8988T (cell line): ENCODE measurements around the gene TBC1D2B.

Source experiments
- DNase-seq: peaks from one replicate; pipeline ENCODE4 v3.0.0; 2011

TBC1D2B gene

DNA sequence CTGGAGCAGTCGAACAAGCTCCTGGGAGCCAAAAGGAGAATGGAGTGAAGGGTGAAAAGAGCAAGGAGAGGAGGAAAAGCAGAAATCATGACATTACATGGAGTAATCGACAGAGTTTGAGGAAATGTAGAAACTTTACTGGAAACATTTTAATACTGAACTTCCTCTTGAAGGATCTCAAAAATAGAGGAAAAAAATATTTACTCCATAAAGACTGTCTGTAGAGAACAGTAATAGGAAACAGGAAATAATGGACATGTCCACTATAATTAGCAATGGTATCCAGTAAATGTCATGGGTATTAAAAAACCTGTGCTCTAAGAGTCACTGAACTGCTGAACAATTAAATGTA lies 53.0 kb downstream of the TBC1D2B start:
- no peak for DNase-seq

DNA sequence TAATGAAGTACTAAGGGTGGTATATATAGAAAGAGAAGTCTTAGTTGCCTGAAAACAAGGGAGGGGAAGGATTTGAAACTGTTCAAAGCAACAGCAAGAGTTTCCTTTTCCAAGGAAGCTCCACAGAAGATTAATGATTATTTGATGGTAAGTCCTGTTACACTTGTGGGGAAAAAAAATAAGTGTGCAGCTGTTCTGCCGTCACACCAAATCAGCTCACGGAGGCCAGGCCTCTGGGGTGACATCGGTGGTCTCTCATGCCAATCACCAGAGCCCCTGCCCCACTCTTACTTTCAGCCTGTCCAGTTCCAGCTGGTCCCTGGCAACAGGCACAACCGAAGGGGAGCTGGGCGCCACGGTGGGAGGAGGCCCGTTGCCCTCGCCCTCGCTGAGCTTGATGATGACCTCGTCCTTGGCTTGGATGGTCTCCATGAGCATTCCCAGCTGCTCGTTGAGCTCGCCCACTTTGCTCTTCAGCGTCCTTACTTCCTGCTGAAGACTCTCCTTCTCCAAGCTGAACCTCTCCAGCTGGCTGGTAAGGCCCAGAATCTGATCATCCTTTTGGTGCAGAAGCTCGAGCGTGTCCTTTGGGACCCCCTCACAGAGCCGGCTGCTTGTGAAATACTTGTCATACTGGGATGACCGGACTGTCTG lies 53.5 kb downstream of the TBC1D2B start:
- DNase-seq = no peak

DNA sequence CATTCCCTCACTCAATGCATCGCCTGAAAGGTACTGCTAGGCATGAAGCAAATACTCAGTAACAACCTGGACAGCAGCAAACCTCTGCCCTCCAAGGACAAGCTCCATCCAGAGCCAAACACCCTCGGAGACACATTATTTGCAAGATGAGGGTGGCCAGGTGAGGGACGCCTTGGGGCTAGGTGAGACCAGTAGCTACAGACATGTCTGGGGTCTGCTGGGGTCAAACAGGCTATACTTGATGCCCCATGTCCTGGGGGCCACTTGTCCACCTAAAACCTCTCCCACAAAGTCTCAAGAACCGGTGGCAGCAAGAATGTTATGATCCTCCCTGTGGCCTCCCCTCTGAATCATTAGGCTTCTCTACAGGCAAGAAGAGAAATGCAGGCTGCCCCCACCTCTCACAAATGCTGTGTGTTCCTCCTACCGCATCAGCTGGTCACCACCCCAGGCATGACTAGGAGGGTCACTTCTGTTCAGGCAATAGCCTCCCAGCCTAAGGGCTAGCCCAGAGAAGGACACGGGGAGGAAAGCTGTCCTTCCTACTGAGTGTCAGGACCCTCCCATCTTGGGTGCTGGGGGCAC lies 54.3 kb downstream of the TBC1D2B start:
- DNase-seq = no peak

DNA sequence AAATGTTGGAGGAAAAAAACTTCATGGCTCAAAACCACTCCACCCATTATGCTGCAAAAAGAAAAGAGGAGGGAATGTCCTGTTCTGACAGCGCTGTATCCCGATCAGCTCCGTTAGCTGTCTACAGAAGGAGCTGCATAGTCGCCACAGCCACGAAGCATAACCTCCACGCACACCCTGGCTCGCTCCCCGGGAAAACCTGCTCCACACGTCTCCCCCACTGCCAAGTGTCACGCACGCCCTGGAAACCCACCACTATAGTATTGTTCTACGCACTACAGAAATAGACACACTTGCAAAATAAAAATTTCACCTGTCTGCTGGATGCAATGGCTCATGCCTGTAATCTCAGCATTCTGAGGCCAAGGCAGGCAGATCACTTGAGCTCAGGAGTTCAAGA lies 55.8 kb downstream of the TBC1D2B start:
- no peak for DNase-seq

DNA sequence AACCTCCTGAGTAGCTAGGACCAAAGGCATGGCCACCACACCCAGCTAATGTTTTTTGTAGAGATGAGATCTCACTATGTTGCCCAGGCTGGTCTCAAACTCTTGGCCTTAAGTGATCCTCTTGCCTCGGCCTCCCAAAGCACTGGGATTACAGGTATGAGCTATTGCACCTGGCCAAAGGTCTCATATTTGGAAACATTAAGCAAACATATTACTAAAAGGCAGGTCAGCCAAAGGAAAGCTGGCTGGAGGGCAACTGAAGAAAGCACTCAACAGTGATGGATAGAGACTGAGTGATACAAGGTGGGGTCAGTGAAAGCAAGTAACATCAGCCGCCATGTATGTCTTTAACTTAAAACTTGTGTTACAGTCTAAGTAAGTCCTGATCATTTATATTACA lies 57.5 kb downstream of the TBC1D2B start:
- DNase-seq = no peak

DNA sequence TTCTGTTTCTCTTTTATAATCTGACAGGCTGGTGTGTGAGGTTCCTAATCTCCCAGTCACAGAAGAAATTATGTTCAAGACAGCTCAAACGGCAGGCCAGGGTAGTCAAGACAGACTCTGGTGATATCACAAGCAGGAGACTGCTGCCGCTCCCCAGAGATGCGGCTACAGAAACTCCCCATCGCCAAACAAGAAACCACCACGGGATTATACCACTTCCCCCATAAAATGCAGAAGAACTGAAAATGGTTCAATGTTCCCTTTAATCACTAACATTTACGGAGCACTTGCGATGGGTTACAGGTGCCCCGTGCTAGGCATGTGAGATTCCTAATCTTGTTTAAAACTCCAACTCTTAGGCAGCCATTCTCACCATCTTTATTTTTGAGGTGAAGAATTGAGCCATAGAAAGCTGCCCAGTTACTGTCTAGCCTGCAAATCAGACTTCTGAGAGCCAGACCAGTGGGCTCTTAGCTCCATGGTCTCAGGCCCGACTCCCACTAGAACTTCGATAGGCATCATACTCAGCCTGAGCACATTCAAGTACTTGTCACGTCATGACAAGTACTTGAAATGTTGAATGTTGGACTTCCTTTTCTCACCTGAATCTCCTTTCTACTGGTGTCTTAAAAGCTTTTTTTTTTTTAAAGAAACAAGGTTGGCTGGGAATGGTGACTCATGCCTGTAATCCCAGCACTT lies 58.4 kb downstream of the TBC1D2B start:
- DNase-seq = no peak

DNA sequence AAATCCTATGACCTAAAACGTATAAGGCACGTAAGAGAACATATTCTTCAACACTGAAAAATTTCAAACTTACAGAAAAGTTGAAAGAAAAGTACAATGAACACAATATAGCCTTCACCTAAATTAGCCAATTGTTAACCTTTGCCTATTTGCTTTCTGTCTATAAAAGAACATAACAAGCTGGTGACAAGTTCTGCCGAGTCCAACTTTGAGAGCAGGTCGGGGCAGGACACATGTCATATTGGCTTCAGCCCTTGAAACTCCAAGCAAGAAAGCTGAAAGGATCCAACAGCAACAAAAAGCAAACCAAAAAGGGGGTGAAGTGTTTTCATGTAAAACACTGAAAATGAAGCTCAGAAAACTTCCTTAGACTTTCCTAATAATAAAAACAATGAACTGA lies 59.1 kb downstream of the TBC1D2B start:
- DNase-seq = no peak

DNA sequence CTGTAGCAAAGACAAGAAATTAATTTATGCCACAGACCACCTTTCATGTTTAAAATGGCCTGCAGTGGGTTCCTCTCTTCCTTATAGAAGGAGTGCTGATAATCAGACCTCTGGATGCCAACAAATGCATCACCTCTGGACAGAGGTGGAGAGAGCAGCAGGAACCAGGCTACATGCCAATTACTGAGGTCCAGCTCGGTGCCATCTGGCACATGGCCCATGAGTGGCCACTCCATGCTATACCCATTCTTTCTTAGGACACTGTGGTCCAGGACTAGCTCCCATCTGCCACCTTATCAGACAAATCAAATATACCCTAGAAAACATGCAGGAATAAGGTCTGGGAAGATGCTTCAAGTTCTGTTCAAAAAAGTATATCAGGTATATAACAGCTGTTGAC lies 60.7 kb downstream of the TBC1D2B start:
- DNase-seq = no peak

DNA sequence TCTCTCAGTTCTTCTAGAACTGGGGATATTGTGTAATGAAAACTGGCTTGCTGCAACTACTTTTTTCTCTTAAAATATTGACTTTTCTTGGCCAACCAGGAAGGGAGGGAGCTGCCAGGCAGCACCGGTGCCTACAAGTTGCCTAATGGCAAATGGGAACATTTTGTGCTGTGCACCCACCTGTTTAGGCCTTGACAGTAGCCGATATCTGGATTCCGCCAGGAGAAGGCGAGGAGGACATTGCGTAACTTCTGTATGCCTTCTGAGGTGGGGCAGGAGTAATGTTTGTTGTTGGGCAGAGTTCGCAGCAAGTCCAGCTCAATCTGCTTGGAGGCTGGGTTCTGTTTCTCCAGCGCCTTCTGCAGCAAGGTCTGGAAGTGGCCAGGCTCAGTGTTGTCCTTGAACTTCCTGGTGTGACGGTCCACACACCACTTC lies 64.9 kb downstream of the TBC1D2B start:
- no peak for DNase-seq

DNA sequence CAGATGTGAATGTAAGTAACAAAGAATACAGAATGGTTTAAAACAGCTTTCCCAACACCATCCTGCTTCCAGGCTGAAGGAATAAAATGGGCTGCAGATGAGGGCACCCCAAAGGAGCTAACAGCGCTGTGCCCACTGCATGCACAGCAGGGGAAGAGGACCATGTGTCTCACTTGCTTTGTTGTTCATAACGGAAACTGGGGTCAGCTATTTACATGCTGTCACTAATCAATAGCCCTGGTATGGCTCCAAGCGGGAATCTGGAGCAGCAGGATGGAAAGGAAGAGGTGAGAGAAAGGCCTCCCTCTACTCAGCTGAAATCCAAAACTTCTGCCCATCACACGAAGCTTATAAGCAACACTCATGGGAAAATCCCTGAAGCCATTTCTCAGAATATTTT lies 67.4 kb downstream of the TBC1D2B start:
- DNase-seq = no peak

DNA sequence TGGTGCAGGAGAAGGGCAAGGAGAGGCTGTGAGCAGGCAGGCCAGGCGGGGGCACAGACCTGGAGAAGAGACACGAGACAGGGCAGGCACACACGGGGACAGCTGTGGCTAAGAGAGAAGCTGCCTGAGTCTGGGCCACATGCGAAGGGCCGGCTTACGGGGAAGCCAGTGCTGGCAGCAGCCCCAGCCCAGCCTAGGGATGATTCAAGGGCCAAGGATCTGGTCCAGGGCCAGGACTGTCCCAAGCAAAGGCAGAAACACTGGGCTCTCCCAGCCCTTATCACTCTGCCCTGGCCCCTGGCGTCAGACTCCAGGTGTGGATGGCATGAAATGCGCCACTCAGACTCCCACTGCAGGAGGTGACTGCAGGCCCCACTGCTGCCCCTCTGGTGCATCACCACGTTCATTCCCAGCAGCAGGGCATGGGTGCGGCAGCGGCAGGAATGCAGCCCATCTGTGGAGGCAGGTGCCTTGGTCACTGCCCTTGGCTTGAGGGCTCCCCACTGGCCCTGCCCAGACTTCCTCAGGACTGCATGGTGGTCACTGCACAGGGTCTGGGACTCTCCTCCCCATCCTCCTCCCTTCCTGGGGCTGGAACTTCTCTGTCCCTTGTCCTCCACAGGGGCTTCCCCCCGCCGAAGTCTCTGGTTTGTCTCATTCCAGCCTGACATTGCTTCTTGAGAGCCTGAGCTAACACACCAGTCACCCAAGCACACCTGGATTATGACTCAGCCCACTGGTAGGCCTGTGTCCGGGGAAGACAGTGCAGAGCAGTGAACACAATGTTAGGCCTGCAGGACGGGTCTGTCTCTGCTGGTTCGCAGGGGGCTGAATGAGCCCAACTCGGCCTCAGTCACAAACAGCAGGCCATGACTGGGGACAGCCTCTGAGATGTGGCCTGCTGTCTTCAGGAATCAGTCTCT lies 69.3 kb downstream of the TBC1D2B start:
- no peak for DNase-seq

DNA sequence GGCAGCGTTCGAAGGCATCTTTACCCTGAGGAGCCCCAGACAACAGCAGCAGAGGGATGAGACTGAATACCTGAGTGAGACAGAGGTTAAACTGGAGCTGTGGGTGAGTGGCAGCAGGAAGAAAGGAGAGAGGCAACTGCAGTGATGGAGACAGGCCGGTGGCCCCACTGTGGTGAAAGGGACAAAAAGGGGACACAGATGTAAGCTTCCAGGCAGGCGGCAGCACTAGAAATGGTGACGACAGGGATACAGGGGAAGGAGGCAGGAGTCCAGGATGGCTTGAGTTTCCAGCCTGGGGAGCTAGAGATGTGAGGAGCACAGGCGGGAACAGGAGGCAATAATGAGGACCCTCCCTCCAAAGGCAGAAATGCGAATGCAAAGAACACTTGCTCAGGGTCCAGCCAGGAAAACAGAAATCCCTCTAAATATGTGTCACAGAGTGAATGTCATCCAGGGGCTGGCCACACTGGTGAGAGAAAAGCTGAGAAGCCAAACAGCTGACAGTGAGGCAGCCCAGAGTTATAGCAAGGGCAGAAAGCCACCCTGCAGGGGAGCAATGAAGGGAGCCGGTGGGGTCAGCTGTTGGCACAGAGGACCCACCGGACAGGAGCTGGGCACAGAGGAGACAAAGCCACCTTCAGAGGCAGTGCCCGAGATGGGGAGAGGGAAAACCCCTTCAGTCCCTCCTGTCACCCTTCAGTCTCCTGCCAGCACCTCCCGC lies 70.1 kb downstream of the TBC1D2B start:
- DNase-seq = no peak

DNA sequence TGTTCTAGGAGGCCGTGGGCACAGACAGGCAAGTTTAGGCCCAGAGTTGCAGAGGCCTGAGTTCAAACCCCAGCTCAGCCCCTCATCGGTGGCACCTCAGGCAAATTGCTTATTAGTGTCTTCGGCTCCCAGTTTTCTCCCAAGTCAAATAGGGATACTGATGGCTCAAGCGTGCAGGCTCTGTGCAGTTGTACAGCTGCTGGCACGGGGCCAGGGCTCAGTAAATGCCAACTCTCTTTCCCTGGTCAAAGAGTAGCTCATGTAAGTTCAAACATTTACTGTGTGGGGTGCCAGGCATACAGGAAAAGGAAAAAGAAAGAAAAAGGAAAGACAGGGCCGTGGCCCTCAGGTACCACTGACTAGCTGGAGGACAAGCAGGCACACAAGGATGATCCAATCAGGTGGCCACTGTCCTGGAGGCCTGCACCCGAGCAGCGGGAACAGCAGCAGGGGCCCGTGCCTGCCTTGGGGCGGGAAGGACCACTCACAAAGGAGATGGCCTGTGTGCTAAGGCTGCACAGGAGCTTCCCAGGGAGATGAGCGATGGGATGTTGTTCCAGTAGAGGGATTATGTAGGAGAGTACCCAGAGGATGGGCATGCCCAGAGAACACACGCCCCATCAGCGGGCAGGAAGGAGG lies 70.8 kb downstream of the TBC1D2B start:
- no peak for DNase-seq

DNA sequence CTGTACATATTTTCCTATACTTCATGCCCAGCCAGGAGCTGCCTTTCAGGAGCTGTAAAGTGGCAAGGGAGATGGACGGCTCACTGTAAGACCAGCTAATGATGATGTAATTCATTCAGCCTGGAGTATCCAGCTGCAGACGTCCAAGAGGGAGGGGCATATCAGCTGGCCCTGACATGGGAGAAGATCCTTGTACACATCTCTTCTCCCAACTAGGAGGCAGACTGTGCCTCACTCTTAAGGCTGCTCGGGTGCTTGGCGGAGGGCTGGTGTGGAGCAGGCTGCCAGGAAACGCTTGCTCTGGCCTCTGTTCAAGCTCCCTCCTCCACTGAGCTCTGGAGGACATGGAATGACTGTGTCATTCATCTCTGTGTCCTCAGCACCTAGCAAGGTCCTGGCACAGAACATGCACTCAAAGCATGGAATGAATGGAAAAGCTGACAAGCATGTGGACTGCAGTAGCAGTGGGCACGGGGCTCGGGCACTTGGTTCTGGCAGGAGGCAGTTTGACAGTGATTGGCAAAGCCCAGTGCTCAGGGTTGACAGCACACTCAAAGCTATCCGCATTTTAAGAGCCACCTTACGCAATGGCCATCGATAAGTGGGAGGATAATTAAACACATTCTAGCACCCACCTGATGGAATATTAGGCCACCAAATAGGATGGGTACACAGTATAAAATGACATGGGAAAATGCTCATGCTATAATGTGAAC lies 72.4 kb downstream of the TBC1D2B start:
- no peak for DNase-seq

DNA sequence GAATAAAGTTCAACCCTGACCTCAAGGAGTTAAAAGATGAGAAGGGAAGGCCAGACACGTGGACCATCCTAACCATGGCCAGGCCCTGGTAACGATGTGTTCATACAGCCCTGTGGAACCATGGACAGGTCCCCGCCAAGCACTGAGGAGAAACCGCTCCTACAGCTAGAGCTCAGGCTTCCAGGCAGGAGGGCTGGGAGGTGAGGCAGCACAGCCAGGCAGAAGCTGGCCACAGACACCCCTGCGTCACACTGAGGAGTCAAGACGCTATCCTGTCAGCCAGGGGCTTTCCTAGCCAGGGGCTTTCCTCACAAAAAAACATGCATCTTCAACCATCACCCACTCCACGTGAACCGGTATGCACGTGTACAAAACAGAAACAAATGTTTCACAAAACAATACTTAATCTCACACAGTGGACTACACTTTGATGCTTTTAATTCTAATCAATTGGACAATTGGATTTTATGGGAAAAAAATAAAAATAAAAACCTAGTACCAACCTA lies 73.2 kb downstream of the TBC1D2B start:
- DNase-seq = no peak

DNA sequence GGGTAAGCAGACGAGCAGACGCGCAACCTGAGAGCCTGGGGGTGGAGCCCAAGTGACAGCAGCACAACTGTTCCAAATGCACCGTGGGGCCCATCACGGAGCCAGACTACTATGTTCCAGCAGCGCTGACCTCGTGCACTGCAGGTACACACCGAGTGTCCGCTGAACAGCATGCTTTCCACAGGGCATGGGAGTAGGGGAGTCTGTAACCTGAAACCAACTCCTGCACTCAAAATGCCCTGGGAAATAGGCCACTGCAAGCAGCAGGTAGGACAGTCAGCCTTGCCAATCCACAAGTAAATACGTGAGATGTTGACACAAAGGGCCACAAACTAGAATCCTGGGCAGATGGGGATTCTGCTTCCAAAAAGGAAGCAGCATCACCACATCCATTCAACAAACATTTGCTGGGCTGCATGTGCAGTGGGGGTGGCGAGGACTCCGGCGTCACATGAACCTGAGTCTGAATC lies 73.9 kb downstream of the TBC1D2B start:
- DNase-seq = no peak

DNA sequence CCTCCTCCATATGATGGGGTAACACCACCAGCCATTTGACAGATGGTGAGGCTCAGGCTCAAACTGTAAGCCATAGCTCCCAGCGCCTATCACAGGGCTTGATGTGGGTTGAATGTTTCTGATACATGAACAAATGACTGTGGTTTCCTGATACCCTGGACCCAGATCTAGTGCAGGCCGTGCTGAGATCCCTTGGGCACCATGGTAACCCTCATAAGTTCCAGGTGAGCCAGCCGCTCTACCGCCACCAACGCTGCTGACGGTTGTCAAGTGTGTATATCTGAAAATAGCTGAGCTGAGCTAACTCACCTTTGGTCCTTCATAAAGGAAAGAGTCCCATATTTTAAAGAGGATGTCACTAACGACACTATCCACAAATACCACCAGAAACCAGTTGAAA lies 74.5 kb downstream of the TBC1D2B start:
- DNase-seq = no peak

DNA sequence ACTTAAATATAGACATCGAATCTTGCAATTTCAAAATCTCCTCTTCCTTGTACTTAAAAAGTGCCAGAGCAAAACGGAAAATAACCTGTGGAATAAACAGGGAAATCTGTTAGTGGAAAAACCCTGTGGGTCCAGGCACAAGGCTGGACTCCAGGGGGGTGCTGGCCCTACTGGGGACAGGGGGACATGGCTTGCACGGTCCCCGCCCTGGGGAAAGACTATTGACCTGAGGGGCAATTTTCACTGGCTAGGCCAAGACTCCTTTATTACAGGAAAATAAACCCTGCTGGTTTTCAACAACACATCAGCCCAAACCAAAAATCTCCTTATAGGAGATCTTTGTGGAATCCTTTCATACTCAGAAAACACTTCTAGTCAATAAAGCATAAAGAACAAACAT lies 75.9 kb downstream of the TBC1D2B start:
- no peak for DNase-seq

DNA sequence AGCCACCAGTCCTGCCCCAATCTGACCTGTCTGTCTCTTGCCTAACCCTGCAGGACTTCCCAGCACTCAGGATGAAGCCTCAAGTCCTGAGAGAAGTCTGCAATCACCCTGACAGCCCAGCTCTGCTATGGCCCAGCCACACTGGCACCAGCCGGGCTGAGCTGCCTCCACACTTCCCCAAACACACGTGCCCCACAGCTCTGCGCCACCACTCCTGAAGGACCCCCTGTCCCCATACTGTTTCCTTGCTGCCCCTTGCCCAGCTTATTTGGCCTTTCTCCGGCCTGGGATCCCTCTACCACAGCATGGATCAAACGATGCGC lies 76.6 kb downstream of the TBC1D2B start:
- DNase-seq = no peak

DNA sequence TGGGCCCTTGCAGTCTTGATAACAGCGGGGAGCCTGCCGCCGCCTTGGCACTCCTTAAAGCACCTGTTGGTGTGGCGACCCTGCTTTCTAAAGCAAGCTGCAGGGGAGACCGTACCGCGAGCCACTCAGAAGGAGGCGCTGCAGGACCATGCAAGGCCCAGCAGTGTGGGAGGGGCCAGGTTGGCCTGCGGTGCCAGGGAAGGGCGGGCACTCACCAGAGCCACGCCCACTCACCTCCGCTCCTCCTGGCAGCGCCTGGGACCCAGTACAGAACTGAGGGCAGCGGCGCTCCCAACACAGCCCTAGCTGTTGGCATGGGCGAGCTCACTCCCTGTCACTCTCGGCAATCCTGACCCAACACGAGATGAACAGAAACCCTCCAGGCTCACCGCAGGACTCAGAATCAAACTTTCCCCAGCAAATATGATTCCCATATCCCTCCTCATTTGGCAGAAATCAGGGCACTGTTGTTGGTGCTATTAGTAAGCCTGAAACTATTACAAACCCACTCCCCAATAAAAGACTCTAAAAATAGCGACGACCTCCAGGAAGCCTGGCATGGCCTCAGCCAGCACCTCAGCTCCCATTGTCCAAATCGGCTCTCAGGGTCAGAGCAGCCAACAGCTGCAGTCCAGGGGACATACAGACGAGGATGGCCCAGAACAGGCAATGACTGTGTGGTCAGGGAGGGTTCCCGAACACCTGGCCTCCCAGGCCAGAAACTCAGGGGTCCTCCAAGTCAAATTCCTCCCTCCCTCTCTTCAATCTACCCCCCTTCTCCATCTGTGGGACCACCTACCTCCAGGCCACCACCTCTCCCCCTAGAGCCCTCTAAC lies 77.2 kb downstream of the TBC1D2B start:
- peak; percentile 77 for DNase-seq

DNA sequence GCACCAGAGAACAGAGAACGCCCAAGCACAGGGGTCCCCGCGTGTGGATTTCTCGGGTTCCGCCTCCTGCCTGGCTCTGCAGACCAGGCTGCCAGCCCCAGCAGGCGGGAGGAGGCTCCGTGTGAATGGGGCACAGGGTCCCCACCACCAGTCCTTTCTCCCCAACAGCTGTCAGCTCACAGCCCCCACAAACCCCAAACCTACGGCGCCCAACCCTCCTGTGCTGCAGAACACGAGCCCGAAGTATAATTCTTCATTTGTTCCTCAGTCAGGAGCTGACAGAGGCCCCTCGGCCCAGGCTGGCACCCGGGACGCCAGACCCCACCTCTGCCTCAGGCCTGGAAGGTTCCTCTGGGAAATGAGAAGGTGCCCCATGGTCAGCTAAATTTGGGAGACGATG lies 78.0 kb downstream of the TBC1D2B start:
- DNase-seq = no peak
